ENCODE results near the gene PYHIN1.

- TF ChIP-seq POLR2A (IDR thresholded peaks at IDR 0.05): no peak
- TF ChIP-seq CTCF (IDR thresholded peaks at IDR 0.05): peak; percentile 75 to 85 (median 82)
These were observed 67.4 kb downstream of the PYHIN1 start for GRCh38 chr1:158998781-158999161.

All from gastroesophageal sphincter (tissue), 3 donors.